AG10803 (cell line): ENCODE results near the gene TLR4.

Source experiments
- DNase-seq: peaks from one replicate; pipeline ENCODE4 v3.0.0; 2010; ENCODE audit warnings: low read depth
- H3K4me3 ChIP-seq: 2 replicates; pipeline ENCODE4 v1.5.1; 2011; ENCODE audit warnings: mild to moderate bottlenecking, low read length, control low read depth
- TF ChIP-seq, protein P1 (sequence below): conservative IDR thresholded peaks from 2 replicates; pipeline ENCODE4 v1.5.1; 2011; ENCODE audit warnings: mild to moderate bottlenecking, low read length, control low read depth, inconsistent platforms

The TLR4 gene

DNA sequence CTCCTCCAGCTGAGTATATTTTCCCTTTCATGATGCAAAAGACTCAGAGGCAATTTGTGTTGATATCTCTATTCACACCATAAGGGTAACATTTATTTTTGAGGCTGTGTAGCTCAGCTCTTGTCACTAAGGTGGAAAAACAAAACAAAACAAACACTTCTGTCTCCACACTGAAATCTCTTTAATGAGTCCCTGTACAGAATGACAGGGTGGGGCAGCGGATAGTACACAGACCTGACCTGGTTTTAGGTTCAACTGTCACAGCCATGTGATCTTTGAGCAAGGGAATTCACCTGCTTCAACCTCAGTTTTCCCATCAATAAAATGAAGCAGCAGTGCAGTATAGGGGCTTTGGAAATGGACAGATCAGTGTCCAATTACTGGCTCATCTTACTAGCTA, 29.3 kb downstream of the TLR4 start:
- TF ChIP-seq, protein P1, sequence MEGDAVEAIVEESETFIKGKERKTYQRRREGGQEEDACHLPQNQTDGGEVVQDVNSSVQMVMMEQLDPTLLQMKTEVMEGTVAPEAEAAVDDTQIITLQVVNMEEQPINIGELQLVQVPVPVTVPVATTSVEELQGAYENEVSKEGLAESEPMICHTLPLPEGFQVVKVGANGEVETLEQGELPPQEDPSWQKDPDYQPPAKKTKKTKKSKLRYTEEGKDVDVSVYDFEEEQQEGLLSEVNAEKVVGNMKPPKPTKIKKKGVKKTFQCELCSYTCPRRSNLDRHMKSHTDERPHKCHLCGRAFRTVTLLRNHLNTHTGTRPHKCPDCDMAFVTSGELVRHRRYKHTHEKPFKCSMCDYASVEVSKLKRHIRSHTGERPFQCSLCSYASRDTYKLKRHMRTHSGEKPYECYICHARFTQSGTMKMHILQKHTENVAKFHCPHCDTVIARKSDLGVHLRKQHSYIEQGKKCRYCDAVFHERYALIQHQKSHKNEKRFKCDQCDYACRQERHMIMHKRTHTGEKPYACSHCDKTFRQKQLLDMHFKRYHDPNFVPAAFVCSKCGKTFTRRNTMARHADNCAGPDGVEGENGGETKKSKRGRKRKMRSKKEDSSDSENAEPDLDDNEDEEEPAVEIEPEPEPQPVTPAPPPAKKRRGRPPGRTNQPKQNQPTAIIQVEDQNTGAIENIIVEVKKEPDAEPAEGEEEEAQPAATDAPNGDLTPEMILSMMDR = no peak
- H3K4me3 ChIP-seq = no peak overlapping the region
- no peak for DNase-seq

DNA sequence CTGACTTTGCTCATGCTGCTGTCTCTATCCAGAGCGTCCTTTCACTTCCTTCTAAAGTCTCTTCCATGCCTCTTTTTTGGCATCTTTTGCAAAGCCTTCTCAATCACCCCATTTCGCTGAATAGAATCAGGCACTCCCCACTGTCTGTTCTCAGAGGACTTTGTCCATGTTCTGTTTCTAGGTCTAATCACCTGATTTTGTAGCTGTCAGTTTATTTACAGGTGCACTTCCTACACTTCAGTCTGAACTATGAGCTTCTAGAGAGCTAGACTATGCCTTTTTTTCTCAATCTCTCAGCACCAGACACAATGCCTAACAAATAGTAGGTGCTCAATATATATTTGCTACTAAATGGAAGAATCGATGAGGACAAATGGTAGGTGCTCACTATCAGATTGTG, 29.9 kb downstream of the TLR4 start:
- H3K4me3 ChIP-seq = no peak overlapping the region
- TF ChIP-seq, protein P1 = no peak
- no peak for DNase-seq

DNA sequence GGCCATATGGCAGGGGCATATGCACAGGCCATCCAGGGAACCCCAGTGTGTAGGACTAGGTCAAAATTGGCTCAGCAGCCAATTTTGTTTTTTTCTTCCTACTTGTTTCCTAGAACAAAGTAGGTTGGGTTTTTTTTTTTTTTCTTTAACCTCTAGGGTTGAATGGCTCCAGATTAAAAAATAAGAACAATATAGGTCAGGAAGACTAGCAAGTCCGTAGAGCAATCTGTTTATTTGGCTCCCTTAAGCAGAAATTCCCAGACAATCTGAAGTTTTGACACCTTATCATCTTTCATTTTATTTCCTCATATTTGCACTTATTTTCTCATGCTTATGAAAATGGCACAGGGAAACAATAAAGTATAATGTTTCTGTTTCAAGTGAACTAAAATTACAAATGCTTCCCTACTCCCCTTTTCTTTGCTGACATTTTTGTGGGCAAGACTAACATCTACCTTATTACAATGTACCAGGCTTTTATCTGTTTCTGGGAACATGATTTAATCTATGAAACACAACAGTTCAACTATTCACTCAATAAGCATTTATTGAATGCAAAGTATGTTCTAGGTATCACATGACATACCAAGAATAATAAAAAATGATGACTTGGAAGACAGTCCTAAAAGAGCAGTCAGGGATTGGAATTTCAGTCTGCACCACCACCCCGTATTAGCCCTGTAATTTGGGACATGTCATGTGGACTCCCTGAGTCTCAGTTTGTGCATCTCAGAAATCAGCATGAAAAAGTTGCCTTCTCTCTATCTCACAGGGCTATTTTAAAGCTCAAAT, 30.5 kb downstream of the TLR4 start:
- H3K4me3 ChIP-seq = no peak overlapping the region
- TF ChIP-seq, protein P1 = no peak
- peak; percentile 87 for DNase-seq

DNA sequence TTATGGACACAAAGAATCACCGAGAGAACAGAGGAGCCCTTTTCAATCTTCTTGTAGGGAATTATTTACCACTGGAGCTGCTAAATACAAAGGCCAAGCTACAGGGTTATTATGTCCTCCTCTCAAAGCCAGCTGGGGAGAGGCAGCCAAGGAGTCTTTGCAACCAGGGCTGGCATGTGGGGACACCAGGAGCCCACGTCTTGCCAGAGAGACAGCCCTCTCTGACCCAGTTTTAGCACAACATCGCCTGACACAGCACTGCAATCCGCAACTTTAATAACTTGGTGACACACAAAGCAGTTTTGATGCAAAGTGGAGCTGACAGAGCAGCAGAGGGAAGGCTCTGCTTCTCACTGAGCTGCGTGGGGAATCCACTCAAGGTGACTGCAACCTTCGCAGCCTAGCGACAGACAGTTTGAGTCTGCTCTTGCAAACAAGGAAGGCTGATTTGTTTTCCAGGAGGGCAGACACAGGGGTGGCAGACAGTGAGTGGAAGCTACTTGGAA, 33.6 kb downstream of the TLR4 start:
- no peak overlapping the region for H3K4me3 ChIP-seq
- no peak for DNase-seq
- TF ChIP-seq, protein P1 = no peak

DNA sequence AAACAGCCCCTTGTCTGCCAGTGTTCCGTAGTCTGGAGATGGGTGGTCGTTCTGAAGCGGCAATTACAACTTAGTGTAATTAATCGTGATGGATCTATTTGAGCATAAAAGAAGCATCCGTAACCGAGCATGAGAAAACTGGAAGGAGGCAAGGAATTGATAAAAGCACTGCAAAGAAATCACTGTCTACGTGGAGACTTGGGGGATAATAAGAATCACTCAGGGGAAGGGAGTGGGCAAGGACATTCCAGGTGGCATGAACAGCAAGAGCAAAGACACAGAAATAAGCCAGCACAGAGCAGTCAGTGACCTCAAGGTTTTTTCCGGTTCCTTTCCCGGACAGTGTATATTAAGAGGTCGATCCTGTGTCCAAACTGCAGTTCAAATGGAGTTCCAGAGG, 35.0 kb downstream of the TLR4 start:
- no peak overlapping the region for H3K4me3 ChIP-seq
- DNase-seq = no peak
- TF ChIP-seq, protein P1 = no peak

DNA sequence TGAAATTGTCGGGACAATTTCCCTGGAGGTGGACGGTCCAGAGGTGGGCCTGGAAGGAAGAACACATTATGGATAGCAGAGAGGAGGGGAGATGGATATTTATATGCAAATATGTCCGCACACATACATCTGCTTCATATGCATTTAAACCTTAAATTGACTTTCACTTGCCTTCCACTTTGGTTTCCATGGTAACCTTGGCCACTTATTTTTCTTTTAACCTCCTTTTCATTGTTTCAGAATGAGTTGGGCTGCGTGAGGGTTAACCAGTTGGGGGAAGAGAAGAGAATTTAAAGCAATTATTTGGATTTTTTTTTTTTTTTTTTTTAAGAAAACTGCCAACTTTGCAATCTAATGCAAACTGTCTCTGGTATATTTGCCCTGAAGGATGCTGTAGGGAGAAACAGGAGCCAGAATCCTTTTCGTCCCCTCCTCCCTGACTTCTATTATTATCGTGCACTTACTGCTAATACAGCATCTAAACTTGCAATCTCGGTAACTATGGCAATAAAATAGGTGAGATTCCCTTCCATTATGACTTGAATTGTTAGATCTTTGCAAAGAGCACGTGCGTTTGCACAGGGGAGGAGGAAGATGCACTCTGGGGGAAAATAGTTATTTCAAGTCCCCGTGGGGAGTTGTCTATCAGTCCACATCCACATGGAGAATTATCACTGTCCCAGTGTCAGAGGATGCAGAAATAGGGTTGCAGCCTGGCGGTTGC, 35.6 kb downstream of the TLR4 start:
- DNase-seq = no peak
- H3K4me3 ChIP-seq = no peak overlapping the region
- TF ChIP-seq, protein P1 = no peak

DNA sequence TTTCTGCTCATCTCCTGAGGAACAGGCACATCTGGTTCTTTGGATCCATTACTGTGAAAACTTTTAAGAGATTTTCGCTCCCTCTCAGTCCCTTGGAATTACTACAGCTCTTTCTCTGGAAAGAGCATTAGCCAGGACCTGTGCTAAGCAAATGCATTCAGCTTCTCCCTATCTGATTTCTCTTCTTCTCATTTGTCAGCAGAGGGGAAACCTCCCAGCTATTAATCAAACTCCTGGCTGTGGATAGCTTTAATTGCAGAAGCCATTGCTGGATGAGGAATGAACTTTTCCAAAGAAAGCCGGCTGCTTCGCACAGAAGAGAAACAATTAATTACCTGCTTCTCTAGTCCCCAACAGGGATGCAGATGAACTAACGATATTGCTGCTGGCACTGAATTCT, 37.9 kb downstream of the TLR4 start:
- no peak for DNase-seq
- H3K4me3 ChIP-seq = no peak overlapping the region
- TF ChIP-seq, protein P1 = no peak
